ENCODE data around the gene CETN3. TPM values are rescaled to one million over a fixed set of nuclear protein-coding genes. Genes with fewer than 3 reads are reported as not detected.

The CETN3 gene
- total RNA-seq, 1 donor from 2014 or later, result 27.8 TPM

DNA sequence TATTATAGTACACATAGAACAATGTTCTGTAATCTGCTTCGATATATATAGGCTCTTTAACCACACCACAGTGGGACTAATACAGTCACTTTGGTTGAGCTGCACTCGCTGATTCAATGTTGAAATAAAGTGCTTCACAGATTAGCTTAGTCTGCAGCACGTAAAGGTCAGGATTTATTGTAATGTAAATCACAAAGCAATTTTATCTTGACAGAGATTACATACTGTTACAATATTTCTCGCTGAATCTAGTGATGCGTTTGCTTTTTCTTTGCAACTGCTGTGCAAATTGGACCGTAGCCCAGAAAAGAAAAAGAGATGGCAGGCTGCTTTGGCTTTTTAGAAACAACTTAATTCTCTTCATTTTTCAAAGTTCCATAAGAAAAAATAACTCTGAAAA lies 52.9 kb downstream of the CETN3 start:
- TF ChIP-seq, protein P1, sequence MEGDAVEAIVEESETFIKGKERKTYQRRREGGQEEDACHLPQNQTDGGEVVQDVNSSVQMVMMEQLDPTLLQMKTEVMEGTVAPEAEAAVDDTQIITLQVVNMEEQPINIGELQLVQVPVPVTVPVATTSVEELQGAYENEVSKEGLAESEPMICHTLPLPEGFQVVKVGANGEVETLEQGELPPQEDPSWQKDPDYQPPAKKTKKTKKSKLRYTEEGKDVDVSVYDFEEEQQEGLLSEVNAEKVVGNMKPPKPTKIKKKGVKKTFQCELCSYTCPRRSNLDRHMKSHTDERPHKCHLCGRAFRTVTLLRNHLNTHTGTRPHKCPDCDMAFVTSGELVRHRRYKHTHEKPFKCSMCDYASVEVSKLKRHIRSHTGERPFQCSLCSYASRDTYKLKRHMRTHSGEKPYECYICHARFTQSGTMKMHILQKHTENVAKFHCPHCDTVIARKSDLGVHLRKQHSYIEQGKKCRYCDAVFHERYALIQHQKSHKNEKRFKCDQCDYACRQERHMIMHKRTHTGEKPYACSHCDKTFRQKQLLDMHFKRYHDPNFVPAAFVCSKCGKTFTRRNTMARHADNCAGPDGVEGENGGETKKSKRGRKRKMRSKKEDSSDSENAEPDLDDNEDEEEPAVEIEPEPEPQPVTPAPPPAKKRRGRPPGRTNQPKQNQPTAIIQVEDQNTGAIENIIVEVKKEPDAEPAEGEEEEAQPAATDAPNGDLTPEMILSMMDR (IDR thresholded peaks at IDR 0.05; ENCODE audit: borderline replicate concordance), result no peak

DNA sequence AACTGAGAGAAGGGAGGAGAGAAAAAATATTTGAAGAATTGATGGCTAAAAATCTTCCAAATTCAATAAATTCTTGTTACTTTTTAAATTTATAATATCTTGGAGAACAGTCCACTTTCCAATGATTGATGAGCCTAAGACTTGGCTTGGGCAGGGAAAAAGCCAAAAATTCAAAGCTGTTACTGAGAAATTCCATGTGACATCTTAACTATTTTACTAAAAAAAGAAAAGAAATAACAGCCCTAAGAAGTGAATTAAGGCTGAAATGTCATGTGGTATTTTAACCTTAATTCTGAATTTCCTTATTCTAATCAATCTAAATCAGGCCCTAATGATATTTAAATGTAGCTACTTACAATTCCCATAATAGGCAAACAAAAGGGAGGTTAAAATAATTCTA lies 53.4 kb downstream of the CETN3 start:
- TF ChIP-seq, protein P1 (IDR thresholded peaks at IDR 0.05; ENCODE audit: borderline replicate concordance), result no peak

More for the DNA sequence above, 52.9 kb downstream of the CETN3 start:
- H3K4me3 ChIP-seq, result no peak overlapping the region
- no peaks in the 10 kb centered on the region for H3K27me3 ChIP-seq (ENCODE audit: low read depth)
- H3K36me3 ChIP-seq, result no peaks in the 10 kb centered on the region
- H3K27ac ChIP-seq (replicated peaks), result no peak overlapping the region
- H3K9me3 ChIP-seq (replicated peaks), result peaks cover 16% of the 10 kb centered on the region
- intact Hi-C loops (cut with micrococcal nuclease), result no loop called here
- H3K4me1 ChIP-seq, result no peaks in the 10 kb centered on the region
- DNase-seq, result no peak

DNA sequence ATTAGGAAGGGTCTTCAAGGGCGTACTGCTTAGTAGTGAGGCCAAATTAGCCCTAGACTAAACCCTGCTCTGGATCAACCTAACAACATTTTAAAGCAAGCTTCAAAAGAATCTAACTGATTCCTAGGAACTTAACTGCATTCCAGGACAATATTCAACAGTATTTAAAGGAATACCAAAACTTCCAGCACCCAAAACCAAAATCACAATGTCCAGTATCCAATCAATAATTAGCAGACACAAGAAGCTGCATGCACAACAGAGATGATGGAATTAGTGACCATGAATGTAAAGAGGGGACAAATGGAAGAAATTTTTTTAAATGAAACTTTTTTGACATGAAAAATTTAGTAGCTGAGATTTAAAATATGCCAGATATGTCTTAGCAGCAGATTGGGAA lies 53.9 kb downstream of the CETN3 start:
- intact Hi-C loops (cut with micrococcal nuclease), result no loop called here
- H3K27me3 ChIP-seq (ENCODE audit: low read depth), result no peaks in the 10 kb centered on the region
- H3K4me1 ChIP-seq, result no peaks in the 10 kb centered on the region
- TF ChIP-seq, protein P1 (IDR thresholded peaks at IDR 0.05; ENCODE audit: borderline replicate concordance), result no peak
- no peak overlapping the region for H3K27ac ChIP-seq (replicated peaks)
- DNase-seq, result no peak
- no peak overlapping the region for H3K4me3 ChIP-seq
- no peaks in the 10 kb centered on the region for H3K36me3 ChIP-seq
- H3K9me3 ChIP-seq (replicated peaks), result peaks cover 16% of the 10 kb centered on the region

More for the DNA sequence above, 53.4 kb downstream of the CETN3 start:
- DNase-seq, result no peak
- Histone ChIP-seq H3K4me3 (no peak overlapping the region), H3K27me3 (ENCODE audit: low read depth) (no peaks in the 10 kb centered on the region), H3K27ac (replicated peaks) (no peak overlapping the region), H3K9me3 (replicated peaks) (peaks cover 16% of the 10 kb centered on the region), H3K36me3 (no peaks in the 10 kb centered on the region), H3K4me1 (no peaks in the 10 kb centered on the region)
- intact Hi-C loops (cut with micrococcal nuclease), result no loop called here

DNA sequence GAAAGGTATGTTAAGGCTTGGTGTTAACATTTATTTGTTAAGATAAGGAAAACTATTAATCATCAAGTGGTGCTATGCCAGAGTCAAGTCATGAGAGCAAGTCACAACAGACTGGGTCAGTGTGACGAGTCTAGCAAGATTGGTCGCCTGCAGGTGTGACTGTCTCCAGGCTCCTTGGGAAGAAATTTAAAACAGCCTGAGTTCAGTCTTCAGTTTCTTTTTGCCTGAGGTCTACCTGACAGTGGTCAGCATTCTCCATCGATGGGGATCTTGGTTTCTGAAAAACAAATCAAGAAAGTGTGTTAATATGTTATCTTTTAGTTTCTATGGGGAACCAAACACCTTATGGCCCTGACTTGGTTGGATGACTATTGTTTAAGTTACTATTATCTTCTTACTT lies 56.3 kb downstream of the CETN3 start:
- no peak for DNase-seq
- TF ChIP-seq, protein P1 (IDR thresholded peaks at IDR 0.05; ENCODE audit: borderline replicate concordance), result no peak
- H3K4me1 ChIP-seq, result no peaks in the 10 kb centered on the region
- H3K9me3 ChIP-seq (replicated peaks), result peaks cover 21% of the 10 kb centered on the region
- no peaks in the 10 kb centered on the region for H3K36me3 ChIP-seq
- no peak overlapping the region for H3K4me3 ChIP-seq
- no peak overlapping the region for H3K27ac ChIP-seq (replicated peaks)
- H3K27me3 ChIP-seq (ENCODE audit: low read depth), result no peaks in the 10 kb centered on the region
- intact Hi-C loops (cut with micrococcal nuclease), result no loop called here

DNA sequence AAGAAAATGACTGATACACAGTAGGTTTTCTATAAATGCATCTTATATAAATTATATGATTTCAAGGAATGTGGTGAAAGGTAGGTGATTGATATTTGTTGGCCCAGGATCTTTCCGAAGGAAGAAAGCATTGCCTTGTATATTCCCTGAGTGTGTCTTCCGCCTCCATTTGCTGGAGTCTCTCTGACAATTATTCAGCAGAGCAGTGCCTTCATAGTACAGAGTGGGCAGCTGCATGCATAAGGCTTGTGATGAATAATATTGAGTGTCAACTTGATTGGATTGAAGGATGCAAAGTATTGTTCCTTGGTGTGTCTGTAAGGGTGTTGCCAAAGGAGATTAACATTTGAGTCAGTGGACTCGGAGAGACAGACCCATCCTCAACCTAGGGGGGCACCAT lies 58.5 kb downstream of the CETN3 start:
- Histone ChIP-seq H3K9me3 (replicated peaks) (peaks cover 19% of the 10 kb centered on the region), H3K27me3 (ENCODE audit: low read depth) (no peaks in the 10 kb centered on the region), H3K4me1 (no peaks in the 10 kb centered on the region), H3K36me3 (no peaks in the 10 kb centered on the region), H3K27ac (replicated peaks) (no peak overlapping the region), H3K4me3 (no peak overlapping the region)
- intact Hi-C loops (cut with micrococcal nuclease), result no loop called here
- TF ChIP-seq, protein P1 (IDR thresholded peaks at IDR 0.05; ENCODE audit: borderline replicate concordance), result no peak
- no peak for DNase-seq

DNA sequence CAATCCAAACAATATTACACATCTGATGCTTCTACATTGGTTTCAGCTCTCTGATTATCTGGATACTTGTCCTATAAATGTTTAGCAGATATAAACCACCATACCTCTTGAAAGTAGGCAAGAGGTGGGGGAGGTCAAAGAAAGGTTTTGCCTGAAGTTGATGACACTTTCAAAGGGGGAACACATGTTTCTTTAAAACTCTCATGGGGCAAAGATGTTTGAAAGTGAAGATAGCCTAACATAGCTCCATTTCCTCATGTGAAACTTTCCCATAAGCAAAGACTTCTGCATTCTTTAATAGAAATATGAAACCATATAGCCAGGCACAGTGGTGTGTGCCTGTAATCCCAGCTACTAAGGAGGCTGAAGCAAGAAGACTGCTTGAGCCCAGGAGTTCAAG lies 62.1 kb downstream of the CETN3 start:
- Histone ChIP-seq H3K27ac (replicated peaks) (no peak overlapping the region), H3K27me3 (ENCODE audit: low read depth) (no peaks in the 10 kb centered on the region), H3K36me3 (no peaks in the 10 kb centered on the region), H3K4me1 (no peaks in the 10 kb centered on the region), H3K9me3 (replicated peaks) (peaks cover 6% of the 10 kb centered on the region), H3K4me3 (no peak overlapping the region)
- no peak for DNase-seq
- intact Hi-C loops (cut with micrococcal nuclease), result no loop called here
- TF ChIP-seq, protein P1 (IDR thresholded peaks at IDR 0.05; ENCODE audit: borderline replicate concordance), result no peak

Data from left ventricle myocardium inferior (tissue), 1 donor.